Thyroid gland (tissue), 4 donors: Measurements from ENCODE around the gene TSPYL6.

ENCODE experiments used
- POLR2A ChIP-seq, 2 donors: fragments of 450-650 bp; IDR thresholded peaks; one replicate each; pipeline ENCODE4 v1.6.1; 2017; ENCODE audit warnings: antibody characterized with exemption in 2 of 2, mild to moderate bottlenecking in 2 of 2, moderate library complexity in 1 of 2
- TF ChIP-seq, protein P1 (sequence below), 6 experiments: fragments of 200-600 bp in 3 of 6; fragments of 450-650 bp in 3 of 6; sonication (generic) in 3 of 6; IDR thresholded peaks; one replicate each; pipeline ENCODE4 v1.5.1; 2016 to 2019; ENCODE audit warnings: antibody characterized with exemption in 6 of 6, mild to moderate bottlenecking in 2 of 6, inconsistent platforms in 1 of 6, moderate library complexity in 1 of 6

DNA sequence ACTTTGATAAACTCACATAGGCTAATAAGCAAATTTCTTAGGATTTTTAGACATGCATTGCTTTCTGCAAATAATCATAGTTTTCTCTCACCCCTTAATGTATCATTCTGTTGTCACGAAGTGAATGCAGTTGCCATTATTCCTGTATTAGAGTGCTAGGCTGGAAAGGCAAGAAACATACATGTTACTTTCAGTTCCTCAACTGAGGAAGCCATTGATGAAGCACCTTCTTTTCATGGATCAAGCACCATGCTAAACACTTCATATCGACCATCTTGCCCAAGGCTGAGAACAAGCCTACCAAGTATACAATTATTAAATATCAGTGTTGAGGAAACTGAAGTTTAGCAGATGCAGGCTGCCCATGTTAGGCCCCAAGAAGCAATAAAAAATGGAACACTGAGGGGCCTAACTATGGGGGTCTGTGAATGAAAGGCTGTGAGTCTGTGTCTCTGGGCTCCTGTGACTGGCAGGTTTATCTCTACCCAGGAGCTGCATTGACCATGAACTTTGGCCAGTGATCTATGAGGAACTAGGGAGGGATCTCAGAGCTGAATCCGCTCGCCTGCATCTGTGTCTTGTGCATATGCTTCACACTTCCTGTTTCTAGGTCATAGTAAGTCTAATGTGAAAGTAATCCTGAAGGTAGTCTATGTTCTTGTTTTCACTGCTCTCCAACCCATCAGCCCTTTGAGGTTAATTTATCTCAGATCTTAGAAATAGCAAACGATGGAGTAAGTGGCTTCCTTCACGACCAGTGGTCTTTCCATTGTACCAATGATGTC, 16.0 kb upstream of the TSPYL6 start:
- no peak for TF ChIP-seq POLR2A (IDR thresholded peaks at IDR 0.05)
- TF ChIP-seq, protein P1, sequence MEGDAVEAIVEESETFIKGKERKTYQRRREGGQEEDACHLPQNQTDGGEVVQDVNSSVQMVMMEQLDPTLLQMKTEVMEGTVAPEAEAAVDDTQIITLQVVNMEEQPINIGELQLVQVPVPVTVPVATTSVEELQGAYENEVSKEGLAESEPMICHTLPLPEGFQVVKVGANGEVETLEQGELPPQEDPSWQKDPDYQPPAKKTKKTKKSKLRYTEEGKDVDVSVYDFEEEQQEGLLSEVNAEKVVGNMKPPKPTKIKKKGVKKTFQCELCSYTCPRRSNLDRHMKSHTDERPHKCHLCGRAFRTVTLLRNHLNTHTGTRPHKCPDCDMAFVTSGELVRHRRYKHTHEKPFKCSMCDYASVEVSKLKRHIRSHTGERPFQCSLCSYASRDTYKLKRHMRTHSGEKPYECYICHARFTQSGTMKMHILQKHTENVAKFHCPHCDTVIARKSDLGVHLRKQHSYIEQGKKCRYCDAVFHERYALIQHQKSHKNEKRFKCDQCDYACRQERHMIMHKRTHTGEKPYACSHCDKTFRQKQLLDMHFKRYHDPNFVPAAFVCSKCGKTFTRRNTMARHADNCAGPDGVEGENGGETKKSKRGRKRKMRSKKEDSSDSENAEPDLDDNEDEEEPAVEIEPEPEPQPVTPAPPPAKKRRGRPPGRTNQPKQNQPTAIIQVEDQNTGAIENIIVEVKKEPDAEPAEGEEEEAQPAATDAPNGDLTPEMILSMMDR (IDR thresholded peaks at IDR 0.05) = no peak
